Lower lobe of right lung (tissue), 2 donors: ENCODE measurements around the gene PEAK1. TPM values are rescaled to one million over a fixed set of nuclear protein-coding genes. Genes with fewer than 3 reads are reported as not detected.

Experiments
- ATAC-seq, 2 donors: fragments of 200-7000 bp; cut with Tn5 transposase; one replicate each; pipeline ENCODE4 v1.9.1; 2020 to 2022; ENCODE audit warnings: mild to moderate bottlenecking in 2 of 2, moderate library complexity in 2 of 2
- DNase-seq: peaks from one replicate; pipeline ENCODE4 v3.0.0-alpha.2; 2020
- H3K27ac ChIP-seq: fragments of 200-600 bp; one replicate; pipeline ENCODE4 v1.8.0; 2022
- H3K27me3 ChIP-seq: fragments of 200-600 bp; one replicate; pipeline ENCODE4 v1.8.0; 2022; ENCODE audit warnings: low read depth
- H3K36me3 ChIP-seq: fragments of 200-600 bp; one replicate; pipeline ENCODE4 v1.8.0; 2022; ENCODE audit warnings: mild to moderate bottlenecking
- H3K4me1 ChIP-seq: fragments of 200-600 bp; one replicate; pipeline ENCODE4 v1.8.0; 2022
- H3K4me3 ChIP-seq: fragments of 200-600 bp; one replicate; pipeline ENCODE4 v1.8.0; 2022; ENCODE audit warnings: mild to moderate bottlenecking
- H3K9me3 ChIP-seq: fragments of 200-600 bp; one replicate; pipeline ENCODE4 v1.8.0; 2022
- intact Hi-C: fragments of 100-400 bp; cut with DNase I; formaldehyde crosslinking; loops from one replicate; pipeline ENCODE4 v1.11.0; 2022
- total RNA-seq: library from RNA; stranded (reverse); fragmentation: NEBNext Ultra II Directional; extraction: Animal tissue kit (Norgen Biotek cat#: 25700); gene quantifications from one replicate; pipeline ENCODE4 v1.2.1, GENCODE V29; 2021
- TF ChIP-seq, protein P1 (sequence below): fragments of 200-600 bp; IDR thresholded peaks from one replicate; pipeline ENCODE4 v1.8.0; 2022; ENCODE audit warnings: antibody characterized with exemption, mild to moderate bottlenecking
- donor health status: DM: no; HTN: yes; CAD: no; lungs with severe emphysema.

The PEAK1 gene
- total RNA-seq, 1 donor from 2014 or later, result 112 TPM

DNA sequence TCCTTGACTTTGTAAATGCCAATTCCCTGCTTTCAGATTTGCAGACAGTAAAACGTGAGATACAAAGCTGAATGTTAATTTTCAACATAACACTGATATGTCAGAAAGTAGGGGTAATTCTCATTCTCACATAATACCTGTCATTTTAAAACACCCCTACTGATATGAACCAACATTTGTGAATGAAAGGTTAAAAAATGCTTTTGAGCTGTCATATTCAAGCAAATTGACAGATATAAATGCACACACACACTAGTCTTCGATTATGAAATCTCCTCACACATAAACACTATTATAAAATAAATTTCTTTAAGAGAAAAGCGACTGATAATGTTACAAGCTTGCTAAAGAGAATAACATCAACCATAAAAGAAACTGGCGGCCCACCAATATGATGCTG is 128.8 kb downstream of the PEAK1 start:
- intact Hi-C loops, result no loop called here

DNA sequence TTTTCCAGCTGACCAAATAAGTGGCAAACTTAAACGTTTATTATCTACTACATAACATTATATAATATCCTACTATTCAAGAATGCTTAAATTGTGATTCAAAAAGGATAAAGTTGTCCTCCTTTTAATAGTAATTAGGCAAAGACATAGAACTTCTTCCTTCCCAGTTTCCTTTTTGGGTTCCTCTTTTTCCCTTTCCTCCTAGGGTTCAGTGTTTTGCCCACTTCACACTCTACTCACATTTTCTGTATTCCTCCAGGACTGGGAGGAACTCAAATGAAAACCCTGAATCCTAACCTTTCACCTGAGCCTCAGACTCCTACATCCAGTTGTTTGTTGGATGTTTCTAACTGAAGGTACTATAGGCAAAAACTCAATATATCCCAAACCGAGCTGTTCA is 132.5 kb downstream of the PEAK1 start:
- intact Hi-C loops, result no loop called here
- H3K27ac ChIP-seq, result no peak overlapping the region
- no peak for ATAC-seq

More for the DNA sequence above, 128.8 kb downstream of the PEAK1 start:
- Histone ChIP-seq H3K4me3 (no peak overlapping the region), H3K36me3 (no peaks in the 10 kb centered on the region), H3K27ac (no peak overlapping the region), H3K4me1 (peaks cover 12% of the 10 kb centered on the region), H3K27me3 (no peaks in the 10 kb centered on the region), H3K9me3 (no peaks in the 10 kb centered on the region)
- ATAC-seq, result no peak
- DNase-seq, result no peak
- TF ChIP-seq, protein P1, sequence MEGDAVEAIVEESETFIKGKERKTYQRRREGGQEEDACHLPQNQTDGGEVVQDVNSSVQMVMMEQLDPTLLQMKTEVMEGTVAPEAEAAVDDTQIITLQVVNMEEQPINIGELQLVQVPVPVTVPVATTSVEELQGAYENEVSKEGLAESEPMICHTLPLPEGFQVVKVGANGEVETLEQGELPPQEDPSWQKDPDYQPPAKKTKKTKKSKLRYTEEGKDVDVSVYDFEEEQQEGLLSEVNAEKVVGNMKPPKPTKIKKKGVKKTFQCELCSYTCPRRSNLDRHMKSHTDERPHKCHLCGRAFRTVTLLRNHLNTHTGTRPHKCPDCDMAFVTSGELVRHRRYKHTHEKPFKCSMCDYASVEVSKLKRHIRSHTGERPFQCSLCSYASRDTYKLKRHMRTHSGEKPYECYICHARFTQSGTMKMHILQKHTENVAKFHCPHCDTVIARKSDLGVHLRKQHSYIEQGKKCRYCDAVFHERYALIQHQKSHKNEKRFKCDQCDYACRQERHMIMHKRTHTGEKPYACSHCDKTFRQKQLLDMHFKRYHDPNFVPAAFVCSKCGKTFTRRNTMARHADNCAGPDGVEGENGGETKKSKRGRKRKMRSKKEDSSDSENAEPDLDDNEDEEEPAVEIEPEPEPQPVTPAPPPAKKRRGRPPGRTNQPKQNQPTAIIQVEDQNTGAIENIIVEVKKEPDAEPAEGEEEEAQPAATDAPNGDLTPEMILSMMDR, result no peak

DNA sequence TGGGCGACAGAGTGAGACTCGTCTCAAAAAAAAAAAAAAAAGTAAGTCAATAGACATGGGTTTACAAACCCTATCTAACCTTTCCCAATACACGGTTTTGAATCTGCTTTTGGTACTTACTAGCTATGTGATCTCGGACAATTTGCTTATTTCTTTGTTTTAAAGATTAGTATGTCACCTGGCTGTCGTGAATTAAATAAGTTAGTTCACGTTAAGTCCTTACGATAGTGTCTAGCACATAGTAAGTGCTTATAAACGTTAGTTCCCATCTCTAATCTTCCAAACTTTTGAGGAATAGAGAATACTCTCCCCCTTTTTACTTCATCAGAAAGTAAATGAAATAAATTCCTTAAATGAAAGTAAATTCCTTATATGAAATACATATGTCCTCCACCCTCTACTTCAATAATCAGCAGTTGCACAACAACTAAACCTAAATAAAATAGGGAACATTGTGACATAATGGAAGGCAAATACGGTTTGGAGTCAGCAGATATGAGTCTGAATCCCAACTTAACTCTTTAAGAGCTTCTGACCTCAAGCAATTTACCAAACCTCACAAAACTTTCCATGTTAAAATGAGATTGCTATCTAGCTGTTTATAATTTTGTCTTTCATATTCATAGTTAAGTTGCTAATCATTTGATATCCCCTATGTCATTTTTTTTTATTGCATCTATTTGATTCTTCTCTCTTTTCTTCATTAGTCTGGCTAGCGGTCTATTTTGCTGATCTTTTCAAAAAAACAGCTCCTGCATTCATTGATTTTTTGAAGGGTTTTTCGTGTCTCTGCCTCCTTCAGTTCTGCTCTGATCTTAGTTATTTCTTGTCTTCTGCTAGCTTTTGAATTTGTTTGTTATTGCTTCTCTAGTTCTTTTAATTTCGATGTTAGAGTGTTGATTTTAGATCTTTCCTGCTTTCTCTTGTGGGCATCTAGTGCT is 134.6 kb downstream of the PEAK1 start:
- no peak for DNase-seq
- intact Hi-C loops, result no loop called here
- no peaks in the 10 kb centered on the region for H3K9me3 ChIP-seq

More for the DNA sequence above, 132.5 kb downstream of the PEAK1 start:
- Histone ChIP-seq H3K27me3 (no peaks in the 10 kb centered on the region), H3K4me1 (peaks cover 12% of the 10 kb centered on the region), H3K9me3 (no peaks in the 10 kb centered on the region), H3K4me3 (no peak overlapping the region), H3K36me3 (peaks cover 13% of the 10 kb centered on the region)
- DNase-seq, result no peak
- TF ChIP-seq, protein P1, result no peak

GRCh38 chr15:77282333-77282732 is 137.6 kb downstream of the PEAK1 start:
- Histone ChIP-seq H3K4me3 (no peak overlapping the region), H3K4me1 (peaks cover 5% of the 10 kb centered on the region), H3K27ac (no peak overlapping the region), H3K9me3 (no peaks in the 10 kb centered on the region), H3K27me3 (no peaks in the 10 kb centered on the region), H3K36me3 (peaks cover 13% of the 10 kb centered on the region)
- TF ChIP-seq, protein P1, result no peak
- intact Hi-C loops, result no loop called here
- no peak for ATAC-seq
- no peak for DNase-seq

More for the DNA sequence above, 134.6 kb downstream of the PEAK1 start:
- Histone ChIP-seq H3K36me3 (peaks cover 13% of the 10 kb centered on the region), H3K27ac (no peak overlapping the region), H3K4me1 (peaks cover 12% of the 10 kb centered on the region), H3K27me3 (no peaks in the 10 kb centered on the region), H3K4me3 (no peak overlapping the region)
- TF ChIP-seq, protein P1, result no peak
- ATAC-seq, result no peak

DNA sequence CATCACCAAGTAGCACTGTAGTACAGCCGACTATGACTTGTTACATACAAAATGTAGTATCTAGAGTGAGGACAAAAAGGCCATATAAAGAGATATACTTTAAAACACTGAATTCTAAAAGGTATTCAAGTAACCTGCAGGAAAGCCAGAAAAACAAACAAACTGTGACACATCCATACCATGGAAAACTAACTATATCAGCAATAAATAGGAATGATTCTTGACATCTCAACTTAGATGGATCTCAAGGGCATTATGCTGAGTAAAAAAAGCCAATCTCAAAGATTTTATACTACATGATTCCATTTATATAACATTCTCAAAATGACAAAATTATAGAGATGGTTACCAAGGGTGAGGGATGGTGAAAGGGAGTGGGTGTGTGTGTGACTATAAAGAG is 143.0 kb downstream of the PEAK1 start:
- no peak for ATAC-seq
- H3K9me3 ChIP-seq, result no peaks in the 10 kb centered on the region
- TF ChIP-seq, protein P1, result no peak
- no peak for DNase-seq
- no peak overlapping the region for H3K27ac ChIP-seq
- H3K4me3 ChIP-seq, result no peak overlapping the region
- H3K4me1 ChIP-seq, result no peaks in the 10 kb centered on the region
- H3K27me3 ChIP-seq, result no peaks in the 10 kb centered on the region
- intact Hi-C loops, result no loop called here
- H3K36me3 ChIP-seq, result no peaks in the 10 kb centered on the region
